GM12875 (cell line): ENCODE measurements around the gene UGT1A3.
"Not testable (repeated sequence)": the region's sequence is repeated elsewhere in the genome, so short reads cannot be mapped to it uniquely, and the experiment has no call there.

Experiments
- H3K4me3 ChIP-seq: one replicate; pipeline ENCODE4 v1.5.1; 2011; ENCODE audit warnings: low read depth, low read length, control low read depth
- CTCF ChIP-seq: IDR thresholded peaks from 2 replicates; pipeline ENCODE4 v1.5.1; 2011; ENCODE audit warnings: low read depth, mild to moderate bottlenecking, control low read depth, inconsistent platforms, low read length, moderate library complexity, borderline replicate concordance; ENCODE audit not compliant: insufficient read depth

Gene UGT1A3

GRCh38 chr2:233740870-233741269 lies 12.0 kb downstream of the UGT1A3 start:
- H3K4me3 ChIP-seq, result no peak overlapping the region
- TF ChIP-seq CTCF, result no peak

GRCh38 chr2:233743464-233744259 lies 14.8 kb downstream of the UGT1A3 start:
- no peak for TF ChIP-seq CTCF
- no peak overlapping the region for H3K4me3 ChIP-seq

- no peak for TF ChIP-seq CTCF
- H3K4me3 ChIP-seq, result no peak overlapping the region
These were observed 16.4 kb downstream of the UGT1A3 start for GRCh38 chr2:233745073-233745755.

GRCh38 chr2:233745838-233746237 lies 17.0 kb downstream of the UGT1A3 start:
- H3K4me3 ChIP-seq, result not testable (repeated sequence)

- no peak overlapping the region for H3K4me3 ChIP-seq
These were observed 17.8 kb downstream of the UGT1A3 start for GRCh38 chr2:233746475-233747282.

GRCh38 chr2:233747283-233747544 lies 18.4 kb downstream of the UGT1A3 start:
- no peak overlapping the region for H3K4me3 ChIP-seq
- no peak for TF ChIP-seq CTCF

More at GRCh38 chr2:233746475-233747282, 17.8 kb downstream of the UGT1A3 start:
- no peak for TF ChIP-seq CTCF

GRCh38 chr2:233750689-233751088 lies 21.8 kb downstream of the UGT1A3 start:
- H3K4me3 ChIP-seq, result not testable (repeated sequence)

- not testable (repeated sequence) for H3K4me3 ChIP-seq
These were observed 22.6 kb downstream of the UGT1A3 start for GRCh38 chr2:233751212-233752009.
